Nephron progenitor cell (in vitro differentiated cells): ENCODE data around the gene B9D1.

Source experiments
- DNase-seq: peaks from one replicate; pipeline ENCODE4 v3.0.0; 2021
- H3K27ac Mint-ChIP-seq: 2 replicates; pipeline ENCODE4 v1.8.0; 2021; ENCODE audit warnings: mild to moderate bottlenecking, moderate library complexity, mixed read lengths
- H3K27me3 Mint-ChIP-seq: 2 replicates; pipeline ENCODE4 v1.8.0; 2021; ENCODE audit warnings: mild to moderate bottlenecking, low read depth, mixed read lengths; ENCODE audit not compliant: poor library complexity
- H3K36me3 Mint-ChIP-seq: 2 replicates; pipeline ENCODE4 v1.8.0; 2021; ENCODE audit warnings: low read depth, mixed read lengths
- H3K4me1 Mint-ChIP-seq: 2 replicates; pipeline ENCODE4 v1.8.0; 2021; ENCODE audit warnings: mixed read lengths
- H3K4me3 Mint-ChIP-seq: 2 replicates; pipeline ENCODE4 v1.8.0; 2021; ENCODE audit warnings: mild to moderate bottlenecking, moderate library complexity, mixed read lengths
- H3K9me3 Mint-ChIP-seq: 2 replicates; pipeline ENCODE4 v1.8.0; 2021; ENCODE audit warnings: mild to moderate bottlenecking, moderate library complexity, mixed read lengths
- CTCF ChIP-seq: fragments of 200-600 bp; sonication (generic); IDR thresholded peaks from 2 replicates; pipeline ENCODE4 v1.5.0; 2021; ENCODE audit warnings: antibody characterized with exemption

Gene B9D1

GRCh38 chr17:19392303-19392702 lies 29.8 kb upstream of the B9D1 start:
- Mint-ChIP-seq H3K27me3 (no peaks in the 10 kb centered on the region), H3K4me3 (no peak overlapping the region), H3K4me1 (peaks cover 51% of the 10 kb centered on the region), H3K27ac (no peak overlapping the region), H3K36me3 (no peaks in the 10 kb centered on the region), H3K9me3 (no peaks in the 10 kb centered on the region)
- TF ChIP-seq CTCF = no peak
- no peak for DNase-seq

GRCh38 chr17:19391432-19391831 lies 28.9 kb upstream of the B9D1 start:
- Mint-ChIP-seq H3K36me3 (no peaks in the 10 kb centered on the region), H3K27ac (no peak overlapping the region), H3K4me1 (peaks cover 54% of the 10 kb centered on the region), H3K9me3 (no peaks in the 10 kb centered on the region), H3K4me3 (no peak overlapping the region), H3K27me3 (no peaks in the 10 kb centered on the region)
- DNase-seq = no peak
- no peak for TF ChIP-seq CTCF

- TF ChIP-seq CTCF = no peak
- no peak for DNase-seq
- H3K36me3 Mint-ChIP-seq = no peaks in the 10 kb centered on the region
- no peak overlapping the region for H3K4me3 Mint-ChIP-seq
- H3K27me3 Mint-ChIP-seq = no peaks in the 10 kb centered on the region
- peaks cover 56% of the 10 kb centered on the region for H3K4me1 Mint-ChIP-seq
- H3K27ac Mint-ChIP-seq = no peak overlapping the region
- H3K9me3 Mint-ChIP-seq = no peaks in the 10 kb centered on the region
Observed at GRCh38 chr17:19390951-19391350, 28.4 kb upstream of the B9D1 start.

GRCh38 chr17:19388791-19389785 lies 26.6 kb upstream of the B9D1 start:
- Mint-ChIP-seq H3K4me3 (no peak overlapping the region), H3K27me3 (no peaks in the 10 kb centered on the region), H3K4me1 (peaks cover 69% of the 10 kb centered on the region), H3K9me3 (no peaks in the 10 kb centered on the region), H3K36me3 (peaks cover 9% of the 10 kb centered on the region), H3K27ac (no peak overlapping the region)
- no peak for TF ChIP-seq CTCF
- DNase-seq = no peak

- H3K9me3 Mint-ChIP-seq = no peaks in the 10 kb centered on the region
- H3K27me3 Mint-ChIP-seq = no peaks in the 10 kb centered on the region
- H3K4me3 Mint-ChIP-seq = peak overlapping the region; percentile 66
- no peak for DNase-seq
- H3K4me1 Mint-ChIP-seq = peaks cover 76% of the 10 kb centered on the region
- no peak for TF ChIP-seq CTCF
- H3K36me3 Mint-ChIP-seq = peaks cover 16% of the 10 kb centered on the region
- peak overlapping the region; percentile 85 for H3K27ac Mint-ChIP-seq
Observed at GRCh38 chr17:19387921-19388521, 25.5 kb upstream of the B9D1 start.
